ENCODE measurements around the gene COBLL1.

GRCh38 chr2:164794432-164795231 lies 47.0 kb downstream of the COBLL1 start:
- TF ChIP-seq POLR2A (IDR thresholded peaks at IDR 0.05; ENCODE audit: low read depth, low read length) (no peak), POLR2AphosphoS5 (IDR thresholded peaks at IDR 0.05; ENCODE audit: low read depth, low read length) (no peak), SPI1 (IDR thresholded peaks at IDR 0.05; ENCODE audit: low read depth, low read length) (no peak), TAF1 (IDR thresholded peaks at IDR 0.05; ENCODE audit: low read depth, low read length) (no peak), PAX5 (IDR thresholded peaks at IDR 0.05; ENCODE audit: insufficient read depth, low read length, severe bottlenecking) (no peak)
